DOHH2 (cell line): ENCODE data around the gene CLHC1.
A peak's percentile ranks its signal among the peaks of the same experiment; 100 is the strongest.
"Not testable (repeated sequence)": the region's sequence is repeated elsewhere in the genome, so short reads cannot be mapped to it uniquely, and the experiment has no call there.

Experiments
- H3F3A ChIP-seq: fragments of 200-600 bp; sonication (generic), shearing (Covaris generic); 2 replicates; pipeline ENCODE4 v1.6.0; 2016; ENCODE audit warnings: antibody characterized with exemption, mild to moderate bottlenecking; ENCODE audit not compliant: control insufficient read depth, insufficient read depth
- H3K27ac ChIP-seq: fragments of 200-600 bp; sonication (generic); 2 replicates; pipeline ENCODE4 v1.5.1; 2014; ENCODE audit warnings: low read depth, mild to moderate bottlenecking, low read length, moderate library complexity
- H3K27me3 ChIP-seq: fragments of 200-600 bp; sonication (generic); 2 replicates; pipeline ENCODE4 v1.6.1; 2014; ENCODE audit warnings: mild to moderate bottlenecking, low read length, mixed read lengths; ENCODE audit not compliant: control insufficient read depth
- H3K36me3 ChIP-seq: fragments of 200-600 bp; sonication (generic); 2 replicates; pipeline ENCODE4 v1.6.1; 2014; ENCODE audit warnings: mild to moderate bottlenecking, low read length, moderate library complexity, mixed read lengths; ENCODE audit not compliant: control insufficient read depth
- H3K4me1 ChIP-seq: fragments of 200-600 bp; sonication (generic); 2 replicates; pipeline ENCODE4 v1.6.1; 2014; ENCODE audit warnings: mild to moderate bottlenecking, low read length, mixed read lengths; ENCODE audit not compliant: control insufficient read depth
- H3K4me2 ChIP-seq: fragments of 200-600 bp; sonication (generic); 2 replicates; pipeline ENCODE4 v1.6.0; 2014; ENCODE audit warnings: mild to moderate bottlenecking, low read length, moderate library complexity
- H3K4me3 ChIP-seq: fragments of 200-600 bp; sonication (generic); 2 replicates; pipeline ENCODE4 v1.5.1; 2014; ENCODE audit warnings: mild to moderate bottlenecking, low read length, mixed read lengths
- H3K79me2 ChIP-seq: fragments of 200-600 bp; sonication (generic); 2 replicates; pipeline ENCODE4 v1.6.1; 2014; ENCODE audit warnings: mild to moderate bottlenecking, low read length, mixed read lengths; ENCODE audit not compliant: control insufficient read depth
- H3K9me2 ChIP-seq: fragments of 200-600 bp; sonication (generic); replicated peaks from 2 replicates; pipeline ENCODE4 v1.6.1; 2014; ENCODE audit warnings: mild to moderate bottlenecking, low read length, mixed read lengths; ENCODE audit not compliant: control insufficient read depth
- H3K9me3 ChIP-seq: fragments of 200-600 bp; sonication (generic); 2 replicates; pipeline ENCODE4 v1.6.1; 2014; ENCODE audit warnings: antibody characterized with exemption, low read length, mixed read lengths; ENCODE audit not compliant: control insufficient read depth, insufficient read depth
- H4K20me1 ChIP-seq: fragments of 200-600 bp; sonication (generic); 2 replicates; pipeline ENCODE4 v1.6.0; 2014; ENCODE audit warnings: low read depth, mild to moderate bottlenecking, antibody characterized with exemption, low read length, moderate library complexity; ENCODE audit not compliant: control insufficient read depth, insufficient read depth
- EZH2phosphoT487 ChIP-seq: fragments of 200-600 bp; sonication (generic); IDR thresholded peaks from 2 replicates; pipeline ENCODE4 v1.6.1; 2017; ENCODE audit warnings: borderline replicate concordance, mild to moderate bottlenecking, antibody characterized with exemption, low read length, moderate library complexity, mixed read lengths
- TF ChIP-seq, protein P1 (sequence below): fragments of 200-600 bp; sonication (generic); IDR thresholded peaks from one replicate; pipeline ENCODE4 v1.5.1; 2014; ENCODE audit warnings: antibody characterized with exemption, mild to moderate bottlenecking, low read depth, low read length; ENCODE audit not compliant: poor library complexity, severe bottlenecking

The CLHC1 gene

DNA sequence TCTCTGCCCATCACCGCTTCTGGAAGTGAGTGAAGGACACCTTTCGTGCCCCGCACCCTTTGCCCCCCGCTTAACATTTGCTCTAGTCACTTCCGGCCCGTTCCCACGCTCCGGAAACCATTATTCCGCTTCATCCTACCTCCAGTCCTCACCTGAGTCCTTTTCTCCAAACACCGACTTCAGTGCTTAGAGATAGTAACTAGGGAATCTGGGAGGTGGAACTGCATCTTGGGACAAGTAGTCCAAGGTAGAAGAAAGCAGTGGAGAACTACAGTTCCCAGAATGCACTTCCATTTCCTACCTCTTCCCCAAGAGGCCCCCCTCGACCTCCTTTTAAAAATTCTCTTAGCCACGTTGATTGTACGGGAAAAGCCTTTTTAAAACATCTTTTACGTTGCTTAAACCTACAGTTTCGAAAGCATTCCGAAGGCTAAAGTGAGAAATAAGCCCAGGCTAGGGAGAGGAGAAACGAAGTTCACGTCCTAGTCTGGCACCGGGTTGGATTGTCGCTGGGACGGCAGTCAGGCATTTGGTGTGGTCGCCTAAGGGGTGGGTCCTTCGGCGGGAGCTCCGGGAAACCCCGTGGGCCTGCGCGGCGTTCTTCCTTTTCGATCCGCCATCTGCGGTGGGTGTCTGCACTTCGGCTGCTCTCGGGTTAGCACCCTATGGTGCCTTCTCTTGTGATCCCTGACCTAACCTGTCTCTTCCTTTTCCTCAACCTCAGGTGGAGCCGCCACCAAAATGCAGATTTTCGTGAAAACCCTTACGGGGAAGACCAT, at the start of gene CLHC1, which contains the start of gene RPS27A:
CLHC1 (minus strand) TSS at position 210 of the 779 bp plus-strand sequence. CDS start 9,882 bp downstream, outside the sequence.
RPS27A (plus strand) TSS at position 605 of the 779 bp plus-strand sequence; CDS start at position 742, 137 bp downstream.
- H3K27me3 ChIP-seq = no peaks in the 10 kb centered on the region
- H4K20me1 ChIP-seq = peaks cover 4% of the 10 kb centered on the region
- H3K79me2 ChIP-seq = peaks cover 74% of the 10 kb centered on the region
- peak within 1 kb of the TSS; percentile 88 for H3K27ac ChIP-seq
- peak within 1 kb of the TSS; percentile 99 for H3K4me3 ChIP-seq
- peaks cover 67% of the 10 kb centered on the region for H3K36me3 ChIP-seq
- peaks cover 47% of the 10 kb centered on the region for H3F3A ChIP-seq
- no peaks in the 10 kb centered on the region for H3K9me2 ChIP-seq
- no peaks in the 10 kb centered on the region for H3K9me3 ChIP-seq
- peaks cover 46% of the 10 kb centered on the region for H3K4me1 ChIP-seq
- TF ChIP-seq, protein P1, sequence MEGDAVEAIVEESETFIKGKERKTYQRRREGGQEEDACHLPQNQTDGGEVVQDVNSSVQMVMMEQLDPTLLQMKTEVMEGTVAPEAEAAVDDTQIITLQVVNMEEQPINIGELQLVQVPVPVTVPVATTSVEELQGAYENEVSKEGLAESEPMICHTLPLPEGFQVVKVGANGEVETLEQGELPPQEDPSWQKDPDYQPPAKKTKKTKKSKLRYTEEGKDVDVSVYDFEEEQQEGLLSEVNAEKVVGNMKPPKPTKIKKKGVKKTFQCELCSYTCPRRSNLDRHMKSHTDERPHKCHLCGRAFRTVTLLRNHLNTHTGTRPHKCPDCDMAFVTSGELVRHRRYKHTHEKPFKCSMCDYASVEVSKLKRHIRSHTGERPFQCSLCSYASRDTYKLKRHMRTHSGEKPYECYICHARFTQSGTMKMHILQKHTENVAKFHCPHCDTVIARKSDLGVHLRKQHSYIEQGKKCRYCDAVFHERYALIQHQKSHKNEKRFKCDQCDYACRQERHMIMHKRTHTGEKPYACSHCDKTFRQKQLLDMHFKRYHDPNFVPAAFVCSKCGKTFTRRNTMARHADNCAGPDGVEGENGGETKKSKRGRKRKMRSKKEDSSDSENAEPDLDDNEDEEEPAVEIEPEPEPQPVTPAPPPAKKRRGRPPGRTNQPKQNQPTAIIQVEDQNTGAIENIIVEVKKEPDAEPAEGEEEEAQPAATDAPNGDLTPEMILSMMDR = no peak
- TF ChIP-seq EZH2phosphoT487 = no peak
- peak within 1 kb of the TSS; percentile 88 for H3K4me2 ChIP-seq

- not testable (repeated sequence) for H3K27ac ChIP-seq, H3K79me2 ChIP-seq, H3K36me3 ChIP-seq, H4K20me1 ChIP-seq, H3K9me2 ChIP-seq, H3K27me3 ChIP-seq, H3K9me3 ChIP-seq
- Histone ChIP-seq H3K4me2 (peak overlapping the region; percentile 71), H3F3A (peaks cover 15% of the 10 kb centered on the region), H3K4me1 (peaks cover 22% of the 10 kb centered on the region), H3K4me3 (peak overlapping the region; percentile 78)
These were observed 48.9 kb upstream of the CLHC1 start for GRCh38 chr2:55280851-55281546.

DNA sequence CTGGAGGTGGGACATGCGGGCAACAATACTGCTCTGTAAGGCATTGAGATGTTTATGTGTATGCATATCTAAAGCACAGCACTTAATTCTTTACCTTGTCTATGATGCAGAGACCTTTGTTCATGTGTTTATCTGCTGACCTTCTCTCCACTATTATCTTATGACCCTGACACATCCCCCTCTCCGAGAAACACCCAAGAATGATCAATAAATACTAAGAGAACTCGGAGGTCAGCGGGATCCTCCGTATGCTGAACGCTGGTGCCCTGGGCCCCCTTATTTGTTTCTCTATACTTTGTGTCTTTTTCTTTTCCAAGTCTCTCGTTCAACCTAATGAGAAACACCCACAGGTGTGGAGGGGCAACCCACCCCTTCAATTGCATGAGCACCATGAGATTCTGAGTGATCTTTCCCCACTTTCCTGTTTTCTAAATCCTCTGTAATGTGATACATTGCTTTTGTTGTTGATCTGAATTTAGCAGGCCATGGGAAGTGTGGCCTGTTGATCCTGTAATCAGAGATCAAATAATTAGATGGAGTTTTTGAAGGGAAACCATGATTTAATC, 47.8 kb upstream of the CLHC1 start:
- H3K9me3 ChIP-seq, H3K4me3 ChIP-seq, H3K9me2 ChIP-seq, H3K27me3 ChIP-seq, H3K4me2 ChIP-seq, H3K36me3 ChIP-seq, H3K27ac ChIP-seq, H4K20me1 ChIP-seq, H3K79me2 ChIP-seq: not testable (repeated sequence)
- Histone ChIP-seq H3F3A (peaks cover 15% of the 10 kb centered on the region), H3K4me1 (peaks cover 22% of the 10 kb centered on the region)

DNA sequence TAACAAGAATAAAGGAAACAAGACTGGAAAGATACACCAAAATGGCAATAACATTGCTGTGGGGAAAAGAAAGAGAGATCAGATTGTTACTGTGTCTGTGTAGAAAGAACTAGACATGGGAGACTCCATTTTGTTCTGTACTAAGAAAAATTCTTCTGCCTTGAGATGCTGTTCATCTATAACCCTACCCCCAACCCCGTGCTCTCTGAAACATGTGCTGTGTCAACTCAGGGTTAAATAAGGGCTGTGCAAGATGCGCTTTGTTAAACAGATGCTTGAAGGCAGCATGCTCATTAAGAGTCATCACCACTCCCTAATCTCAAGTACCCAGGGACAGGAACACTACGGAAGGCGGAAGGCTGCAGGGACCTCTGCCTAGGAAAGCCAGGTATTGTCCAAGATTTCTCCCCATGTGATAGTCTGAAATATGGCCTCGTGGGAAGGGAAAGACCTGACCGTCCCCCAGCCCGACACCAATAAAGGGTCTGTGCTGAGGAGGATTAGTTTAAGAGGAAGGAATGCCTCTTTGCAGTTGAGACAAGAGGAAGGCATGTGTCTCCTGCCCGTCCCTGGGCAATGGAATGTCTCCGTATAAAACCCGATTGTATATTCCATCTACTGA, 47.2 kb upstream of the CLHC1 start:
- H3K4me3 ChIP-seq, H3K27me3 ChIP-seq, H3K27ac ChIP-seq, H3K4me2 ChIP-seq, H3K36me3 ChIP-seq, H3K9me2 ChIP-seq, H3K79me2 ChIP-seq, H4K20me1 ChIP-seq, H3K9me3 ChIP-seq: not testable (repeated sequence)
- peaks cover 22% of the 10 kb centered on the region for H3K4me1 ChIP-seq
- peaks cover 15% of the 10 kb centered on the region for H3F3A ChIP-seq
